Type B pancreatic cell (in vitro differentiated cells): ENCODE results near the gene DENND1B. TPM values are rescaled to one million over a fixed set of nuclear protein-coding genes. Genes with fewer than 3 reads are reported as not detected.

Source experiments
- DNase-seq: peaks from one replicate; pipeline ENCODE4 v3.0.0; 2021; ENCODE audit warnings: mixed read lengths; ENCODE audit not compliant: unreplicated experiment; ENCODE audit errors: extremely low spot score
- H3K27ac Mint-ChIP-seq: 2 replicates; pipeline ENCODE4 v1.8.0; 2021; ENCODE audit warnings: mild to moderate bottlenecking, mixed read lengths
- H3K27me3 Mint-ChIP-seq: 2 replicates; pipeline ENCODE4 v1.8.0; 2021; ENCODE audit warnings: mixed read lengths
- H3K36me3 Mint-ChIP-seq: 2 replicates; pipeline ENCODE4 v1.8.0; 2021; ENCODE audit warnings: mixed read lengths
- H3K4me1 Mint-ChIP-seq: one replicate; pipeline ENCODE4 v1.8.0; 2021; ENCODE audit warnings: mixed read lengths; ENCODE audit not compliant: unreplicated experiment
- H3K4me3 Mint-ChIP-seq: 2 replicates; pipeline ENCODE4 v1.8.0; 2021; ENCODE audit warnings: mild to moderate bottlenecking, mixed read lengths
- H3K9me3 Mint-ChIP-seq: 2 replicates; pipeline ENCODE4 v1.8.0; 2021; ENCODE audit warnings: mixed read lengths
- CTCF ChIP-seq: fragments of 200-600 bp; sonication (generic); conservative IDR thresholded peaks from 2 replicates; pipeline ENCODE4 v1.5.0; 2021; ENCODE audit warnings: antibody characterized with exemption, mild to moderate bottlenecking
- total RNA-seq: library from RNA; stranded (reverse); gene quantifications from 2 replicates; pipeline ENCODE4 v1.2.1, GENCODE V29; 2021; ENCODE audit warnings: low replicate concordance

Gene DENND1B
- total RNA-seq, 1 donor from 2014 or later = 8.7 TPM

- H3K27me3 Mint-ChIP-seq = no peaks in the 10 kb centered on the region
- peaks cover 12% of the 10 kb centered on the region for H3K4me1 Mint-ChIP-seq
- H3K36me3 Mint-ChIP-seq = peaks cover 10% of the 10 kb centered on the region
- no peak for TF ChIP-seq CTCF
- no peak for DNase-seq
- H3K9me3 Mint-ChIP-seq = no peaks in the 10 kb centered on the region
- H3K27ac Mint-ChIP-seq = no peak overlapping the region
- no peak overlapping the region for H3K4me3 Mint-ChIP-seq
Measured at GRCh38 chr1:197686702-197687355, 88.5 kb downstream of the DENND1B start.

DNA sequence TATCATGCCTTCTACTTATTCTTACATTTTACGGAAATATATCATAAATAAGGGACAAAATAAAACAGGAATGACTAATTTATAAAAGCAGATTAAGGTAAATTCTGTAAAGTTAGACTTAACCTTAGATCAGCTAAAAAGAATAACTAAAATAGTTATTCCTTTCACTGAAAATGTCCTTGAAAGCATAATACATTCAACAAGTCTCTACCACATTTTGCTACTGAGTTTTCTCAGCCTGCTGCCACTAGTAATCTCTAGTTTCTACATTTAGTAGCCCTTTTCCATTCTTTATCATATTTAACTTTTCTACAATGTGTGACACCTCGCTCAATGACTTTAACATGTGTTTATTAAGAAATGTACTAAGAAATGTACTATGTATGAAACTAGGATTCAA is 89.0 kb downstream of the DENND1B start:
- TF ChIP-seq CTCF = no peak
- H3K27ac Mint-ChIP-seq = no peak overlapping the region
- no peak overlapping the region for H3K4me3 Mint-ChIP-seq
- no peaks in the 10 kb centered on the region for H3K27me3 Mint-ChIP-seq
- H3K9me3 Mint-ChIP-seq = no peaks in the 10 kb centered on the region
- peaks cover 10% of the 10 kb centered on the region for H3K36me3 Mint-ChIP-seq
- DNase-seq = no peak
- peaks cover 12% of the 10 kb centered on the region for H3K4me1 Mint-ChIP-seq

DNA sequence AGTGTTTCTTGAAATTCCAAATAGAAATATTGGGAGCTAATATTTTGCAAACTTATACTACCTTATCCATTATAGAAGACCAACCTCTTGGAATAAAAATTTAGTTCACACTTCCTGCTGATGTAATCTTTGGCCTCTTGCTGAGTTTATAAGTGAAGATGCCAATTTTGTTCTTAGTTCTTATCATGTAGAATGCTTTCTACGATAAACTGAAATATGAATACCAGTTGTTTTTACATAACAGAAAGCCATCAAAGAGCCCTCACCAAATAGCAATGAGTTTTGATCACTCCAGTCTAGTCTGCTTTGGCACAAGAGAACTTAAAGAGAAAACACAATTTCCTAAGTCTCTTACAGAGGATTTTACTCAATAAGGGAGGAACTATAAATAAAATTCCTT is 89.5 kb downstream of the DENND1B start:
- no peak overlapping the region for H3K27ac Mint-ChIP-seq
- H3K4me3 Mint-ChIP-seq = no peak overlapping the region
- no peaks in the 10 kb centered on the region for H3K27me3 Mint-ChIP-seq
- H3K36me3 Mint-ChIP-seq = peaks cover 10% of the 10 kb centered on the region
- no peak for DNase-seq
- peaks cover 12% of the 10 kb centered on the region for H3K4me1 Mint-ChIP-seq
- no peaks in the 10 kb centered on the region for H3K9me3 Mint-ChIP-seq
- TF ChIP-seq CTCF = no peak

DNA sequence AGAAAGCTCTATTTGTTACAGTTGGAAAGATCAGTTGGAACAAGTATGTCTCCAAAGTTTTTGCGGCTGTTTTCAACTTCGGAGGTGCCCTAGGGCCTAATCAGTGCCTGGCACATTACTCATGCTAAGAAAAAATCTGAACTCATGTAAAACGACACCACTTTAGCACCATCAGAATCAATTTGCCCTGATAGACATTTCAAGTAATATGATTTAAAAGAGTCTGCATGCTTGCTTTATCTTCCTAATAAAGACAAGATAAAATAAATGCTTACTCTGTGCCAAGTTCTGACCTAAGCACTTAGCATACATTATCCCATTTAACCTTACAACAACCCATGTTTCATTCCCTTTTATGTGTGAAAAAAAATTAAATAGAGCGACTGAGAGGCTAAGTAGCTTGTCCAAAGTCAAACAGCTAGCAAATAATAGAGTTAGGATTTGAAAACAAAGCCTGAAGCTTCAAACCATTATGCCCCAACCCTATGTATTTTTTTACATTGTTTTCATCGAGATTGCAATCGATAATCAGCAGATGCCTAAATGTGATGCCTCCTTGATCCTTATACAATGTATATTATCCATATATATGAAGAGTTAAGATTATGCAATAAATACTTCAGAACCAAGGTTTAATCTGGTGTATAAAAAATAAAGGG is 91.3 kb downstream of the DENND1B start:
- no peak for TF ChIP-seq CTCF
- Mint-ChIP-seq H3K4me3 (no peak overlapping the region), H3K36me3 (peaks cover 10% of the 10 kb centered on the region), H3K27ac (no peak overlapping the region), H3K27me3 (no peaks in the 10 kb centered on the region), H3K9me3 (no peaks in the 10 kb centered on the region), H3K4me1 (peaks cover 12% of the 10 kb centered on the region)
- DNase-seq = no peak

DNA sequence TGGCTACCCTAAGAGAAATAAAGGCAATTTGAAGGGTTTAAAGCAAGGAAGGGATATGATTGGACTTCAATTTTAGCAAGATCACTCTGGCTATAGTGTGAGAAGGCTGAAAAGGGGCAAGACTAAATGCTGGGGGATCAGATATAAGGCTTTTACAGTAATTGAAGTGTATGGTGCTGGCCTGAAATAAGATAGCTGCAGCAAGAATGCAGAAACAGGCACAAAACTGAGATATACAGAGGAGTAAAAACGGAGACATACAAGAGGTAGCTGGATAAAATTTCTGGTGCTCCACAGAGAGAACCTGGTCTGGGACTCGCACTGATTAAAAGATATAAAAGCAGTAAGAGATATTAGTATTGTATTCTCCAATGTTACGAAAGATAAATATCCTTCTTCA is 92.0 kb downstream of the DENND1B start:
- DNase-seq = no peak
- peaks cover 4% of the 10 kb centered on the region for H3K36me3 Mint-ChIP-seq
- no peaks in the 10 kb centered on the region for H3K27me3 Mint-ChIP-seq
- H3K27ac Mint-ChIP-seq = no peak overlapping the region
- TF ChIP-seq CTCF = no peak
- no peaks in the 10 kb centered on the region for H3K9me3 Mint-ChIP-seq
- no peak overlapping the region for H3K4me3 Mint-ChIP-seq
- peaks cover 12% of the 10 kb centered on the region for H3K4me1 Mint-ChIP-seq
